Measurements from ENCODE around the gene TSKS. TPM values are rescaled to one million over a fixed set of nuclear protein-coding genes. Genes with fewer than 3 reads are reported as not detected.

TSKS gene
- total RNA-seq (2021), result 0.28 and 0.37 TPM in 2 replicates
- long read RNA-seq, result 0 reads

- DNase-seq, result no peak
- no peaks in the 10 kb centered on the region for H3K4me1 ChIP-seq (ENCODE audit: insufficient read depth, low read length)
- H3K27ac Mint-ChIP-seq, result peak within 1 kb of the TSS in 2 of 3 experiments; percentile 17 to 27; a peak in 4 of 7 replicates
- no CpG with 5 or more reads among the region's 6 CpGs for WGBS (ENCODE audit: extremely low coverage, insufficient read length, low lambda C conversion rate)
- no peak within 1 kb of the TSS; the same call in 1 of the 2 replicates for H3K14ac ChIP-seq (ENCODE audit: insufficient read depth, low read length)
- no peak within 1 kb of the TSS for H3K56ac ChIP-seq (ENCODE audit: insufficient read length, low read depth, low read length)
- H2BK5ac ChIP-seq (ENCODE audit: insufficient read length, low read length), result no peak within 1 kb of the TSS
- no peaks in the 10 kb centered on the region for H3K9me3 Mint-ChIP-seq
- no peak within 1 kb of the TSS for H4K5ac ChIP-seq (ENCODE audit: insufficient read length, low read depth, low read length)
- H3K4ac ChIP-seq (ENCODE audit: low read depth, low read length), result no peak within 1 kb of the TSS
- H2AFZ ChIP-seq (ENCODE audit: low read length), result no peak within 1 kb of the TSS
- peaks cover 2% of the 10 kb centered on the region; the same call in 1 of the 2 replicates for H3K79me2 ChIP-seq (ENCODE audit: insufficient read depth, low read length)
- H4K20me1 ChIP-seq (ENCODE audit: control insufficient read depth, insufficient read depth, insufficient read length), result no peaks in the 10 kb centered on the region
- no peak within 1 kb of the TSS for H2BK12ac ChIP-seq (ENCODE audit: insufficient read length, low read depth, low read length)
- no peak within 1 kb of the TSS for H3K4me2 ChIP-seq (ENCODE audit: insufficient read depth, insufficient read length, low read length)
- no peak within 1 kb of the TSS for H3T11ph ChIP-seq (ENCODE audit: low read length)
- no peak within 1 kb of the TSS for H2AK5ac ChIP-seq (ENCODE audit: insufficient read length, low read length)
- H3K9ac ChIP-seq (ENCODE audit: extremely low read depth, insufficient read length, low read length), result no peak within 1 kb of the TSS
- H3K4me1 Mint-ChIP-seq, result peaks cover 27 to 39% of the 10 kb centered on the region in 2 experiments
- H2BK20ac ChIP-seq (ENCODE audit: low read depth, low read length, poor library complexity, severe bottlenecking), result no peak within 1 kb of the TSS
- H3K18ac ChIP-seq (ENCODE audit: insufficient read length, low read depth, low read length), result no peak within 1 kb of the TSS
- no peaks in the 10 kb centered on the region for H3K9me3 ChIP-seq (ENCODE audit: control insufficient read depth, low read depth, low read length)
- H3K79me1 ChIP-seq (ENCODE audit: insufficient read depth, low read depth, low read length, poor library complexity, severe bottlenecking), result peaks cover 3% of the 10 kb centered on the region
- H2BK120ac ChIP-seq (ENCODE audit: low read depth, low read length, poor library complexity, severe bottlenecking), result no peak within 1 kb of the TSS
- TF ChIP-seq CTCF (conservative IDR thresholded peaks at IDR 0.05), result no peak
- no peak within 1 kb of the TSS for H4K8ac ChIP-seq (replicated peaks; ENCODE audit: insufficient read length, low read depth, low read length)
- no peak within 1 kb of the TSS for H2BK15ac ChIP-seq (ENCODE audit: low read depth, low read length)
- H3K4me3 Mint-ChIP-seq, result no peak within 1 kb of the TSS; a peak in 1 of 5 replicates
- no peak within 1 kb of the TSS for H4K91ac ChIP-seq (ENCODE audit: insufficient read length, low read depth, low read length)
- H3K23ac ChIP-seq (ENCODE audit: insufficient read length, low read depth, low read length), result no peak within 1 kb of the TSS
- peaks cover 12% of the 10 kb centered on the region for H3K23me2 ChIP-seq (ENCODE audit: insufficient read length, low read depth, low read length, poor library complexity, severe bottlenecking)
- peaks cover 3% of the 10 kb centered on the region for H3K27me3 Mint-ChIP-seq (ENCODE audit: low read depth)
- no peaks in the 10 kb centered on the region; a peak in 2 of 7 replicates for H3K36me3 Mint-ChIP-seq (ENCODE audit: insufficient read depth in 1 of 3, low read depth in 3 of 3)
- H3K27me3 ChIP-seq (ENCODE audit: insufficient read depth, low read length), result no peaks in the 10 kb centered on the region
- H3K27ac ChIP-seq (ENCODE audit: insufficient read length, low read depth, low read length), result no peak within 1 kb of the TSS
These were observed at the start of gene TSKS for GRCh38 chr19:49763230-49763629. TSKS (minus strand) TSS chr19:49763306; CDS start chr19:49763247, 59 bp downstream.

Measured in H9 (cell line).